Measurements from ENCODE around the gene EEF1G. TPM values are rescaled to one million over a fixed set of nuclear protein-coding genes. Genes with fewer than 3 reads are reported as not detected.
A peak's percentile ranks its signal among the peaks of the same experiment; 100 is the strongest.

The EEF1G gene
- total RNA-seq, 4 donors from 2014 or later = 1,221 to 2,946 (median 2,495) TPM

DNA sequence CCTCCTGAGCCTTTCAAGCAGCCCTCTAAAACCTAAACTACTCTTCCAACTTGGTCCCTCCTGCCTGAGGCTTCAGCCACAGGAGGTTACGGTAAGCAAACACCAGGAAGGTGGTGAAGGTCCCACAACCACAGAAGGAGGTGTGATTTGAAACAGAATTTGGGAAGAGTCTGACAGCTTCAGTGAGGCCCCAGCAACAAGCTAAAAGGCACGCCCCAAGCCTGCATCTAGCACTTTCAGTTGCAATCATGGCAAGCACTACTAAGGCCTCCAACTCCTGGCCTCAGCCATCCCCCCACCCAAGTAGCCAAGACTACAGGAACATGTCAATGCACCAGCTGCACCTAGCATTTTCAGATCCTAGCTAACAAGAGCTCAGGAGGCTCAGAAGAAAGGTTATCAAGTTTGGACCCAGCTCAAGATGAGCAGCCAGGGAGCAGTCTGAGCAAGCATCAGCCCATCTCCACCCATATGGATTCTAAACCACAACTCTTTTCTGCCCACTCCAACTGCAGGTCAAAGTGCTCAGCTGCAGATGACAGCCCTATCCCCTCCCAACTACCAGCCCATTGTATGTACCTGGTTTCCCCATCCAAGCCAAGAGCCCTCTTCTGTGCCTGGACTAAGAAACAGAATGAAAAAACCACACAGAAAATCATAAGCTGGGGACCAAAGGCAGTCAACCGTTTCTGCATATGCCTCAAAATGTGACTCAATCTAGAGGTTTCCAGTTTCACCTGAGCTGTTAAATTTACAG lies 16.6 kb downstream of the EEF1G start:
- 15% methylated on average over 3 of the region's 3 CpGs for WGBS
- Histone ChIP-seq H3K27me3 (no peaks in the 10 kb centered on the region), H3K4me3 (peak overlapping the region; percentile 29), H3K27ac (peak overlapping the region; percentile 98), H3K4me1 (peaks cover 92% of the 10 kb centered on the region), H3K9me3 (no peaks in the 10 kb centered on the region), H3K36me3 (peaks cover 23% of the 10 kb centered on the region)
- no peak for TF ChIP-seq POLR2AphosphoS5 (IDR thresholded peaks at IDR 0.05)
- no peak for TF ChIP-seq POLR2A (IDR thresholded peaks at IDR 0.05)
- TF ChIP-seq EP300 (IDR thresholded peaks at IDR 0.05) = no peak
- TF ChIP-seq, protein P1, sequence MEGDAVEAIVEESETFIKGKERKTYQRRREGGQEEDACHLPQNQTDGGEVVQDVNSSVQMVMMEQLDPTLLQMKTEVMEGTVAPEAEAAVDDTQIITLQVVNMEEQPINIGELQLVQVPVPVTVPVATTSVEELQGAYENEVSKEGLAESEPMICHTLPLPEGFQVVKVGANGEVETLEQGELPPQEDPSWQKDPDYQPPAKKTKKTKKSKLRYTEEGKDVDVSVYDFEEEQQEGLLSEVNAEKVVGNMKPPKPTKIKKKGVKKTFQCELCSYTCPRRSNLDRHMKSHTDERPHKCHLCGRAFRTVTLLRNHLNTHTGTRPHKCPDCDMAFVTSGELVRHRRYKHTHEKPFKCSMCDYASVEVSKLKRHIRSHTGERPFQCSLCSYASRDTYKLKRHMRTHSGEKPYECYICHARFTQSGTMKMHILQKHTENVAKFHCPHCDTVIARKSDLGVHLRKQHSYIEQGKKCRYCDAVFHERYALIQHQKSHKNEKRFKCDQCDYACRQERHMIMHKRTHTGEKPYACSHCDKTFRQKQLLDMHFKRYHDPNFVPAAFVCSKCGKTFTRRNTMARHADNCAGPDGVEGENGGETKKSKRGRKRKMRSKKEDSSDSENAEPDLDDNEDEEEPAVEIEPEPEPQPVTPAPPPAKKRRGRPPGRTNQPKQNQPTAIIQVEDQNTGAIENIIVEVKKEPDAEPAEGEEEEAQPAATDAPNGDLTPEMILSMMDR (IDR thresholded peaks at IDR 0.05) = no peak
- DNase-seq (ENCODE audit: low spot score in 2 of 2) = no peak

DNA sequence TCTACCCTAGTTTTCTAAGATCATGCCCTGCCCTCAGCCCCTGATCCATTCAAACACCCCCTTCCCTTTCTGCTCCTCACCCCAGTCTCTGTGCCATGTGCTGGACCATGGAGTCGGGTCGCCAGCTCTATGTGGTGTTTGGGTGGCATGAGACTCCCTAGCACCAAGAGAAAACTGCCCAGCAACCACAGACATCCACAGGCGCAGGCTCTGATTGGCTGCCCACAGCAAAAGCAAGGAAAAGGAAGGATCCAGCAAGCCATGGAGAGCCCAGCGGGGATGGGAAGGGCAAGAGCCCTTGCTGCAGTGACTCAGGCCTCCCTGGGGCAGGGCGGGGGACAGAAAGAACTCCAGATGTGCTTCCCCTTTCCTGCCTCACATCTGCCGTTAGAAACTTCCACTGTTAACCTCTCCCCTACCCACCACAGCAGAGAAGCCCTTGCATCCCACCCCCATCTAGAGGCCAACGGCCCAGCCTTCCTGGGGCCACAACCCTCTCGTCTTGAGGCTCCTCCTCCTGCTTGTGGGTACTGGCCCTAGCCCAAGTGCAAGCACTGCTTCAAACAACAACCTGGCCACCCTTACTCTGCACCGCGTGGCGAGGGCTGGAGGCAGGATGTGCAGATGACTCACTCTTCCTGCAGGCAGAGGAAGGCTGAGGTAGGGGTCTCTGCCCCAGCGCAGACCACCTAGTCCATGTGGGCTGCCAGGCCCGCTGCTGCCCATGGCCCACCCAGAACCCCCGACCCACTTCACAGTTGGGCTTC lies 17.4 kb downstream of the EEF1G start:
- Histone ChIP-seq H3K27ac (peak overlapping the region; percentile 98), H3K36me3 (peaks cover 20% of the 10 kb centered on the region), H3K9me3 (no peaks in the 10 kb centered on the region), H3K4me1 (peaks cover 97% of the 10 kb centered on the region), H3K27me3 (no peaks in the 10 kb centered on the region), H3K4me3 (peak overlapping the region; percentile 29)
- TF ChIP-seq POLR2AphosphoS5 (IDR thresholded peaks at IDR 0.05) (peak in 2 of 3 donors; percentile 60 to 65), POLR2A (IDR thresholded peaks at IDR 0.05) (no peak)
- peak; percentile 97 for DNase-seq (ENCODE audit: low spot score in 2 of 2)
- 9% methylated on average over 14 of the region's 14 CpGs for WGBS

DNA sequence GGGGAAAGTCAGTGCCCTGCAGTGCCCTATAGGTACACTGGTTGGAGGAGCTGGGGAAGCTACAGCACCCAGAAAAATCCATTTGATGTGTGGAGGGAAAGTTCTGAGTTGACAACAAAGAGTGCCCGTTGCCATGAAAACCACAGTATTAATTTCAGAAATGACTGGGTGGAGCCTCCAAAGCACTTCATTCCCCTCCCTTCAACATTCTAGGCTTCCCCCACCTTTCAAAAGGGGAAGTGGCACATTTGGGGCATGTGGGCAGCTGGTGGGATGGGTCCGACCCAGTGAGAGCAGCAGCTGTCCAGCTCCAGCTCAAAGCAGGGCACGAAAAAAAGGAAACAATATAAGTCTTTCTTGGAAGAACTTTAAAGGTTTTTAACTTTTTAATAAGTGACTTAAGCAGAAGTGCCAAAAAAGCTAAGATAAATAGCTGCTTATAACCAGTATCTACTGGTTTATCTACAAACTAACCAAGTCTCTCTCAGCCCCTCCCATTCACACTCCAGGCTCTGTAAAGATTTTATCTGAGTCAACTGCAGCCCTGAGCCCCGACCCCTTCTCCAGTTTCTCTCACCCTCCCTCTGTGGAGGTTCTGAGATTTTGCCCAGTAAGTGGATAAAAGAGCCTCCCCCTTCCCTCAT lies 18.1 kb downstream of the EEF1G start:
- Histone ChIP-seq H3K9me3 (no peaks in the 10 kb centered on the region), H3K4me1 (peaks cover 97% of the 10 kb centered on the region), H3K4me3 (peak overlapping the region; percentile 29), H3K27ac (peak overlapping the region; percentile 98), H3K27me3 (no peaks in the 10 kb centered on the region), H3K36me3 (peaks cover 20% of the 10 kb centered on the region)
- DNase-seq (ENCODE audit: low spot score in 2 of 2) = peak in 1 of 2 donors; percentile 74
- TF ChIP-seq, protein P1 (IDR thresholded peaks at IDR 0.05) = no peak
- no peak for TF ChIP-seq EP300 (IDR thresholded peaks at IDR 0.05)
- TF ChIP-seq POLR2A (IDR thresholded peaks at IDR 0.05) = no peak
- TF ChIP-seq POLR2AphosphoS5 (IDR thresholded peaks at IDR 0.05) = no peak
- WGBS = 8% methylated on average over 4 of the region's 4 CpGs

DNA sequence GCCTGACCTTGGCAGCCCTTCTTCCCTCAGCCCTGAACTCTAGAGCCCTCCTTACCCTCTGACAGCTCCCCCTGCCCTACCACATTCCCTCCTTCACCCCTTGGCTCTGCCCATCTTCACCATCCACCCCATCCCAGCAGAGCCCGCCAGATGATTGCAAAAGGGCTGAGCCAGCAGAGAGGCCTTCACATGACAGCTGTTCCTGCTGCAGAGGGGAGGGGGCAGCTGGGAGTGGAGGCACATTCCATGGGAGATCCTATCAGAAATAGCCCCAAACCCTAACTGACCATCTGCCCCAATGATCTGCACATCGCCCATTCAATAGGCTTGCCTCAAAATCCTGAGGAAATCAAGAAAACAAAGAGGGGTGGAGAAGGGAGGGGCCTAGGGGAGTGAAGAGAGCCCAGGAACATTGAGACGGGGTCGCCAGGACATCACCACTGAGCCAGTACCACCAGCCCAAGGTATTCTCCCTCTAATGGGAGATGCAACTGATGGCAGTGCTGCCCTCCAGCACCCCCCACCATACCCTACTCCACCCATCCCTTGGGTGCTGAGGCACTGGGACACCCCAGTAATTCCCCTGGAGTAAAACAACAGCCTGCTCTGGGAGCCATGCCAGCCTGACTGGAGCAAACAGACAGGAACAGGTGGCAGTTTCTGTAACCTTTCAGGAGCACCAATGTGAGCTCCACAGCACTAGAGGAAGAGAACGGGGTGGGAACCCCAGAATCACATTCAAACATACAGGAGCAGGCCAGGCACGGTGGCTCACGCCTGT lies 19.1 kb downstream of the EEF1G start:
- no peaks in the 10 kb centered on the region for H3K27me3 ChIP-seq
- H3K36me3 ChIP-seq = peaks cover 15% of the 10 kb centered on the region
- DNase-seq (ENCODE audit: low spot score in 2 of 2) = peak in 1 of 2 donors; percentile 85
- H3K4me1 ChIP-seq = peaks cover 95% of the 10 kb centered on the region
- H3K4me3 ChIP-seq = peak overlapping the region; percentile 36
- no peaks in the 10 kb centered on the region for H3K9me3 ChIP-seq
- no peak for TF ChIP-seq POLR2A (IDR thresholded peaks at IDR 0.05)
- TF ChIP-seq EP300 (IDR thresholded peaks at IDR 0.05) = no peak
- TF ChIP-seq, protein P1 (IDR thresholded peaks at IDR 0.05) = no peak
- no peak for TF ChIP-seq POLR2AphosphoS5 (IDR thresholded peaks at IDR 0.05)
- 20% methylated on average over 6 of the region's 7 CpGs for WGBS
- peak overlapping the region; percentile 98 for H3K27ac ChIP-seq

DNA sequence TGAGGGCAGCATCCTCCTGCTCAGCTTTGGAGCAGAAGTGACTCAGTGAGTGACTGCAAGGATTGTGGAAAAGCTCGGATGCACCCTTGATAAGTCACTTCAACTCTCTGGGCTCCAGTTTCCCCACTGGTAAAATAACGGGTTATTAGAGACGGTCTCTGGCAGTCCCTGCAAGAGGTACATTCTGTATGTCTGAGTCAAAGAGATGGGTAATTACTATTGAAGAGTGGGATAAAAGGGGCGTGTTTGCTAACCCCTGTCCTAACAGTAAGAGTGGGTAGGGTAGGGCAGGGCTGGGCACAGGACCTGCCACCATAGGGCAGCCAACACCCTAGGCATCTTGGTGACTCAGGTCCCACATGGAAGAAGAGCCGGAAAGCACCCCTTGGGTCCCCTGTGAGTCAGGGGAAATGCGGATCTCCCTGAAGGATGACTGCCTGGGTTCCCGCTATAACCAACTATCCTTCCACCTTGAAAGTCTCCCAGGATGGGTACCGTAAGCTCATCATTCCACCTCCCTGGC lies 19.8 kb downstream of the EEF1G start:
- peak overlapping the region; percentile 98 for H3K27ac ChIP-seq
- WGBS = 45% methylated on average over 8 of the region's 8 CpGs
- DNase-seq (ENCODE audit: low spot score in 2 of 2) = peak in 1 of 2 donors; percentile 76
- no peaks in the 10 kb centered on the region for H3K27me3 ChIP-seq
- H3K4me1 ChIP-seq = peaks cover 96% of the 10 kb centered on the region
- no peak for TF ChIP-seq POLR2A (IDR thresholded peaks at IDR 0.05)
- TF ChIP-seq, protein P1 (IDR thresholded peaks at IDR 0.05) = no peak
- TF ChIP-seq POLR2AphosphoS5 (IDR thresholded peaks at IDR 0.05) = no peak
- no peak for TF ChIP-seq EP300 (IDR thresholded peaks at IDR 0.05)
- H3K4me3 ChIP-seq = peak overlapping the region; percentile 36
- H3K36me3 ChIP-seq = peaks cover 8% of the 10 kb centered on the region
- H3K9me3 ChIP-seq = no peaks in the 10 kb centered on the region
